GM13976 (cell line): Measurements from ENCODE around the gene GALK2.

Source experiments
- DNase-seq: peaks from one replicate; pipeline ENCODE4 v3.0.0; 2012; ENCODE audit warnings: low spot score
- CTCF ChIP-seq: IDR thresholded peaks from 2 replicates; pipeline ENCODE4 v1.5.1; 2012; ENCODE audit warnings: borderline replicate concordance, mild to moderate bottlenecking; ENCODE audit not compliant: insufficient read depth; ENCODE audit errors: extremely low read depth, missing control alignments, control extremely low read depth
- in situ Hi-C: fragments of 300-500 bp; cut with MboI; formaldehyde crosslinking; loops from one replicate; pipeline ENCODE4 v1.12.0; 2022; ENCODE audit warnings: low sequenced_read_pairs, mixed read lengths, inconsistent platforms; ENCODE audit not compliant: unreplicated experiment

GALK2 gene

GRCh38 chr15:49323207-49323606 is 153.2 kb downstream of the GALK2 start:
- no peak for DNase-seq
- in situ Hi-C loops: no loop called here
- no peak for TF ChIP-seq CTCF

- no peak for DNase-seq
Measured at GRCh38 chr15:49327927-49328326, 157.9 kb downstream of the GALK2 start.

GRCh38 chr15:49328941-49329340 is 158.9 kb downstream of the GALK2 start:
- in situ Hi-C loops: no loop called here
- DNase-seq: no peak
- no peak for TF ChIP-seq CTCF

More at GRCh38 chr15:49327927-49328326, 157.9 kb downstream of the GALK2 start:
- in situ Hi-C loops: no loop called here
- no peak for TF ChIP-seq CTCF

- no peak for TF ChIP-seq CTCF
- no peak for DNase-seq
- in situ Hi-C loops: no loop called here
Measured at GRCh38 chr15:49330166-49330565, 160.1 kb downstream of the GALK2 start.

GRCh38 chr15:49331442-49331841 is 161.4 kb downstream of the GALK2 start:
- DNase-seq: no peak
- in situ Hi-C loops: no loop called here
- TF ChIP-seq CTCF: no peak

GRCh38 chr15:49331951-49332350 is 161.9 kb downstream of the GALK2 start:
- TF ChIP-seq CTCF: no peak
- in situ Hi-C loops: no loop called here
- no peak for DNase-seq

- in situ Hi-C loops: no loop called here
- no peak for TF ChIP-seq CTCF
- DNase-seq: no peak
Measured at GRCh38 chr15:49339656-49340055, 169.6 kb downstream of the GALK2 start.
